PC-9 (cell line): ENCODE data around the gene PDPK1. TPM values are rescaled to one million over a fixed set of nuclear protein-coding genes. Genes with fewer than 3 reads are reported as not detected.

Experiments
- BruUV-seq: library from RNA; stranded (reverse); fragments of 400-500 nt; replicated peaks from 2 replicates; lab custom pipeline; 2021; lab: Mats Ljungman, UMichigan
- CTCF ChIA-PET: fragments of 300-600 bp; sonication (Branson Sonifier 250); formaldehyde crosslinking; loops from one replicate; lab custom pipeline; 2022; ENCODE audit warnings: antibody characterized with exemption; lab: Charles Lee
- POLR2A ChIA-PET: fragments of 300-600 bp; sonication (Branson Sonifier 250); formaldehyde crosslinking; loops from one replicate; lab custom pipeline; 2022; ENCODE audit warnings: antibody characterized with exemption; ENCODE audit not compliant: unreplicated experiment; lab: Charles Lee
- DNase-seq, 2 experiments: peaks; one replicate each; pipeline versions ENCODE4 v3.0.0 to v3.0.0-alpha.2; 2015 to 2022; ENCODE audit warnings: mixed read lengths in 1 of 2
- H2AFZ ChIP-seq: fragments of 200-600 bp; sonication (generic); 2 replicates; pipeline ENCODE4 v1.8.1; 2017; ENCODE audit warnings: antibody characterized with exemption
- H3F3A ChIP-seq: fragments of 200-600 bp; sonication (generic); 2 replicates; pipeline ENCODE4 v1.8.1; 2017; ENCODE audit warnings: antibody characterized with exemption, mild to moderate bottlenecking, low read depth; ENCODE audit not compliant: insufficient read depth
- H3K27ac ChIP-seq: fragments of 200-600 bp; sonication (generic); 2 replicates; pipeline ENCODE4 v1.6.1; 2016; ENCODE audit warnings: mixed run types
- H3K27me3 ChIP-seq: fragments of 200-600 bp; sonication (generic); 2 replicates; pipeline ENCODE4 v1.6.1; 2016; ENCODE audit warnings: low read depth, mixed run types; ENCODE audit not compliant: insufficient read depth
- H3K36me3 ChIP-seq: fragments of 200-600 bp; sonication (generic); 2 replicates; pipeline ENCODE4 v1.6.1; 2016; ENCODE audit warnings: low read depth, mixed run types
- H3K4me1 ChIP-seq: fragments of 200-600 bp; sonication (generic); replicated peaks from 2 replicates; pipeline ENCODE4 v1.6.1; 2016; ENCODE audit warnings: mixed run types; ENCODE audit not compliant: insufficient read depth
- H3K4me2 ChIP-seq: fragments of 200-600 bp; sonication (generic); 2 replicates; pipeline ENCODE4 v1.6.1; 2017; ENCODE audit warnings: mixed run types
- H3K4me3 ChIP-seq: fragments of 200-600 bp; sonication (generic); 2 replicates; pipeline ENCODE4 v1.6.1; 2016; ENCODE audit warnings: mixed run types
- H3K79me2 ChIP-seq: fragments of 200-600 bp; sonication (generic); 2 replicates; pipeline ENCODE4 v1.6.1; 2017; ENCODE audit warnings: low read depth, mixed run types
- H3K9me2 ChIP-seq: fragments of 200-600 bp; sonication (generic); 2 replicates; pipeline ENCODE4 v1.8.1; 2017; ENCODE audit warnings: mild to moderate bottlenecking; ENCODE audit not compliant: insufficient read depth
- H3K9me3 ChIP-seq: fragments of 200-600 bp; sonication (generic); 2 replicates; pipeline ENCODE4 v1.8.1; 2016; ENCODE audit warnings: low read depth; ENCODE audit not compliant: insufficient read depth
- H4K20me1 ChIP-seq: fragments of 200-600 bp; sonication (generic); 2 replicates; pipeline ENCODE4 v1.8.1; 2017; ENCODE audit not compliant: insufficient read depth
- EZH2 ChIP-seq: fragments of 200-600 bp; sonication (generic); IDR thresholded peaks from 2 replicates; pipeline ENCODE4 v1.8.0; 2017; ENCODE audit warnings: antibody characterized with exemption, low read depth
- intact Hi-C: fragments of 100-400 bp; cut with micrococcal nuclease; formaldehyde crosslinking; loops from one replicate; pipeline ENCODE4 v1.10.0; 2022; ENCODE audit not compliant: unreplicated experiment
- total RNA-seq: library from RNA; stranded (reverse); gene quantifications from 2 replicates; pipeline ENCODE4 v1.2.3, GENCODE V29; 2021
- TF ChIP-seq, protein P1 (sequence below): fragments of 200-600 bp; sonication (generic); conservative IDR thresholded peaks from 2 replicates; pipeline ENCODE4 v1.6.1; 2017; ENCODE audit warnings: mixed run types, antibody characterized with exemption, mild to moderate bottlenecking, moderate library complexity

Gene PDPK1
- total RNA-seq, 1 experiment from 2014 or later = 46.8 TPM

DNA sequence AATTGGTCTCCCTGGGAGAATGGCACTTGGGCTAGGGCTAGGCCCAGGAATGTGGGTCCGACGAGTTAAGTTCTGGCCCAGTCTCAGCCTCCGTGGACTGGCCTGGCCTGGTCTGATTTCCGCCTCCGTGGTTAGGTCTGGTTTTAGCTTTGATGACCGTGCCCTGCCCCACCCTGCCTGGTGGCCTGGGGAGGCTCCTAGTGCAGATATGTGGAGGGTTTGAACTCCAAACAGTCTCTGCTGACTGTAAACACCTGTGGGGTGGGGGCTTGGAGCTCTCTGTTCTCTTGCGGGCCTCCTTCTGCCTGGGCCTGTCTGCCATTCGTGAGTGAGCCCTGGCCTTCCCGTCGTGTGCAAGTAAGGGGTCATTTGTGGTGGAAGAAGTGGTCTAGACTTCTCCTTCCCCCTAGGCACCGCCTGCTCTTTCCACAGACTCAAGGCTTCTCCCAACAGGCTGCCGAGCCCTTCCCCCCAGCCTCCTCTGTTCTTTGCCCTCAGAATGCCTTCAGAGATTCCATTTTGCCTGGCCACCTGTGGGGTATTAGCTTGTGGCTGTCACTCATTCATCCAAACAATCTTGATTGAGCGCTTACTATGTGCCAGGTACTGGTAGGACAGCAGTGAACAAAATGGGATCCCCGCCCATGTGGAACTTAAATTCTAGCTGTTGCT lies 22.5 kb upstream of the PDPK1 start:
- ChIA-PET CTCF (interaction anchor here (0.5 to 0.6 kb wide), 2 partner anchors 109 to 423 kb away, joined by 3 read pairs; no protein-coding TSS in a partner anchor), POLR2A (no interaction called here)
- H4K20me1 ChIP-seq = peaks cover 54% of the 10 kb centered on the region

DNA sequence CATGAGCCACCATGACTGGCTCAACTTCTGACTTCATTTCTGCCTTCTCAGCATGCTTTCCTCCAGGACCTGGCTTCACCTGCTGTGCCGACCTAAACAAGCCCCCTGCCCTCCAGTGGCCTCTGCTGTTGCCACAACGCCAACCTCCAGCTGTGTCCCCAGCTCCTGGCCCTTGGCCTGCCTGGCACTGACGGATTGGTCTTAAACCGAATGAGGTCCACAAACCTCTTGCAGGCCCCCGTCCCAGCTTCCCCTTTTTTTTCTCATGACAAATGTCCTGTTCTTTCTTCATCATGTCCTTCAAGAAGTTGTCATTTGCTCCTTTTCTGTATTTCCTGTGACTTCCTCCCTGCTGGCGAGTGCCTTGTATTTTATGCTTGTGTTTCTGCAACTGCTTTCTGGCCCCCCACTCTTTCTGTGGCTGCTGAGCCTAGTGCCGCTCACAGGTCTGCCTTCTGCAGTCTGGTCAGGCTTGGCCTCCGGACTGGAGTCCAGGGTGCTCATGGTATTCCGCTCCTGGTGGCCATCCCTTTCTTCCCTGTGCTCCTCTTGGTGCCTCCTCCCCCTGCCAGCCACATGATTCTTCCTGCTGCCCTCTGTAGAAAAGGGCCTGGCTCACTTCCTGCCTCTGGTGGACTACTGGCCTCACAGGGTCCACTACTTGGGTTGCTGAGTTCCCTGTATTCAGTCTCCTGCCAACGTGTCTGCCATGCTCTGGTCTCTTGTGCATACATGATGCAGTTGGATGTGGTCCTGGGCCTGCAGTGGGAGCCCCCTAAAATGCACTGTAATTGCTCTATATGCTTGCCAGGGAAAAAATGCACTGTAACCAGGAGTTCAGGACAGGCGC lies 21.2 kb upstream of the PDPK1 start:
- peaks cover 36% of the 10 kb centered on the region; the same call in 1 of the 2 replicates for H3F3A ChIP-seq
- no peak overlapping the region for H3K4me3 ChIP-seq
- no peak for DNase-seq
- H3K4me1 ChIP-seq = peaks cover 36% of the 10 kb centered on the region
- no peaks in the 10 kb centered on the region; the same call in 1 of the 2 replicates for H3K36me3 ChIP-seq
- ChIA-PET POLR2A (no interaction called here), CTCF (no interaction called here)
- H3K27me3 ChIP-seq = no peaks in the 10 kb centered on the region
- H3K79me2 ChIP-seq = peaks cover 67% of the 10 kb centered on the region
- no peaks in the 10 kb centered on the region for H3K9me3 ChIP-seq
- no TSS peak for BruUV-seq
- H3K4me2 ChIP-seq = peak overlapping the region; percentile 100; the same call in 1 of the 2 replicates
- peaks cover 54% of the 10 kb centered on the region for H4K20me1 ChIP-seq
- H2AFZ ChIP-seq = no peak overlapping the region
- TF ChIP-seq, protein P1, sequence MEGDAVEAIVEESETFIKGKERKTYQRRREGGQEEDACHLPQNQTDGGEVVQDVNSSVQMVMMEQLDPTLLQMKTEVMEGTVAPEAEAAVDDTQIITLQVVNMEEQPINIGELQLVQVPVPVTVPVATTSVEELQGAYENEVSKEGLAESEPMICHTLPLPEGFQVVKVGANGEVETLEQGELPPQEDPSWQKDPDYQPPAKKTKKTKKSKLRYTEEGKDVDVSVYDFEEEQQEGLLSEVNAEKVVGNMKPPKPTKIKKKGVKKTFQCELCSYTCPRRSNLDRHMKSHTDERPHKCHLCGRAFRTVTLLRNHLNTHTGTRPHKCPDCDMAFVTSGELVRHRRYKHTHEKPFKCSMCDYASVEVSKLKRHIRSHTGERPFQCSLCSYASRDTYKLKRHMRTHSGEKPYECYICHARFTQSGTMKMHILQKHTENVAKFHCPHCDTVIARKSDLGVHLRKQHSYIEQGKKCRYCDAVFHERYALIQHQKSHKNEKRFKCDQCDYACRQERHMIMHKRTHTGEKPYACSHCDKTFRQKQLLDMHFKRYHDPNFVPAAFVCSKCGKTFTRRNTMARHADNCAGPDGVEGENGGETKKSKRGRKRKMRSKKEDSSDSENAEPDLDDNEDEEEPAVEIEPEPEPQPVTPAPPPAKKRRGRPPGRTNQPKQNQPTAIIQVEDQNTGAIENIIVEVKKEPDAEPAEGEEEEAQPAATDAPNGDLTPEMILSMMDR = no peak
- TF ChIP-seq EZH2 = no peak
- intact Hi-C loops = no loop called here
- no peak overlapping the region for H3K27ac ChIP-seq
- no peaks in the 10 kb centered on the region for H3K9me2 ChIP-seq

More for the DNA sequence above, 22.5 kb upstream of the PDPK1 start:
- Histone ChIP-seq H3K27ac (peak overlapping the region; percentile 17; the same call in 1 of the 2 replicates), H3F3A (peaks cover 26% of the 10 kb centered on the region; the same call in 1 of the 2 replicates), H3K27me3 (no peaks in the 10 kb centered on the region), H3K79me2 (peaks cover 57% of the 10 kb centered on the region), H3K36me3 (no peaks in the 10 kb centered on the region; the same call in 1 of the 2 replicates), H3K4me2 (peak overlapping the region; percentile 100), H3K9me2 (no peaks in the 10 kb centered on the region), H3K9me3 (no peaks in the 10 kb centered on the region), H2AFZ (no peak overlapping the region), H3K4me3 (peak overlapping the region; percentile 80), H3K4me1 (peaks cover 28% of the 10 kb centered on the region)
- no peak for DNase-seq
- intact Hi-C loops = no loop called here
- TSS peak; percentile 26 for BruUV-seq
- TF ChIP-seq EZH2 = no peak
- TF ChIP-seq, protein P1 = no peak

DNA sequence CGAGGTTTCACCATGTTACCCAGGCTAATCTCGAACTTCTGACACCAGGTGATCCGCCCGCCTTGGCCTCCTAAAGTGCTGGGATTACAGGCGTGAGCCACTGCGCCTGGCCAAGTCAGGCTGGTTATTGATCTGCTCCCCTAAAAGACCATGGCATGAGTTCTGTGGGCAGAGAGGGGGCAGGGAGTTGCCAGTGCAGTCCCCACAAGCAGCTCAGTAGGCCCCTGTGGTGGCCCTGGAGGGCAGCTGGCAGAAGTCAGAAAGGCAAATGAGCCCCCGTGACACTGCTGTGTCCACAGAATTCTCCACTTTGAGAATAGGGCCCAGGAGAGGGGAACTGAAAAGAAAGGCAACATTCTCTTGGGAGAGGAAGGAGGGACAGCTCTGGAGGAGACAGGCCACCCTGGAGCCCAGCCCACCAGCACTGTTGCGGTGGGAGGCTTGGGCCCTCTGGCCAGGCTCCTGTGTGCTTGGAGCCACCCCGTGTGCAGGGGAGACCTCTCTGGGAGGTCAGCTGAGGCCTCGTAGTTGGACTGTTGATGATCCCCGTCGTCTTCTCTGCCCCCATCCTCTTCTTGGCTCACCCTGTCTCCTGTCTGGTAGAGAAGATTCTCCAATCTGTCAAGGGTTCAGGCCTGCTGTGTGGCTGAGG lies 19.7 kb upstream of the PDPK1 start:
- H3K9me2 ChIP-seq = no peaks in the 10 kb centered on the region
- TF ChIP-seq, protein P1 = no peak
- no peak for TF ChIP-seq EZH2
- H3K27me3 ChIP-seq = no peaks in the 10 kb centered on the region
- ChIA-PET CTCF (no interaction called here), POLR2A (no interaction called here)
- no peaks in the 10 kb centered on the region for H3K9me3 ChIP-seq
- intact Hi-C loops = no loop called here
- H3K79me2 ChIP-seq = peaks cover 74% of the 10 kb centered on the region
- peaks cover 54% of the 10 kb centered on the region for H4K20me1 ChIP-seq
- H3F3A ChIP-seq = peaks cover 35% of the 10 kb centered on the region; the same call in 1 of the 2 replicates
- H3K27ac ChIP-seq = no peak overlapping the region
- H3K4me2 ChIP-seq = no peak overlapping the region
- no peaks in the 10 kb centered on the region; the same call in 1 of the 2 replicates for H3K36me3 ChIP-seq
- DNase-seq = no peak
- H3K4me1 ChIP-seq = peaks cover 39% of the 10 kb centered on the region
- H2AFZ ChIP-seq = no peak overlapping the region
- no peak overlapping the region for H3K4me3 ChIP-seq
- no TSS peak for BruUV-seq
